K562 (cell line): ENCODE data around the gene TENM4. TPM values are rescaled to one million over a fixed set of nuclear protein-coding genes. Genes with fewer than 3 reads are reported as not detected.

Source experiments
- ATAC-seq: fragments of 200-7000 bp; cut with Tn5 transposase; 3 replicates; pipeline ENCODE4 v1.9.1; 2020; ENCODE audit warnings: moderate library complexity
- BruUV-seq: library from RNA; stranded (reverse); fragments of 400-500 nt; replicated peaks from 2 replicates; lab custom pipeline; 2021; lab: Mats Ljungman, UMichigan
- CTCF ChIA-PET: fragments of 300-600 bp; formaldehyde crosslinking; extraction: SDS; loops from one replicate; lab custom pipeline; 2021; ENCODE audit warnings: low intra/inter-chr PET ratio; lab: Yijun Ruan, JAX
- POLR2A ChIA-PET: fragments of 300-600, 350-650 bp; sonication (Branson Sonifier 250); formaldehyde crosslinking; extraction: SDS; loops from one replicate; lab custom pipeline; 2021; ENCODE audit warnings: antibody characterized with exemption, inconsistent platforms; lab: Yijun Ruan, JAX
- DNase-seq, 4 experiments: peaks; one replicate each; pipeline versions ENCODE4 v3.0.0 to v3.0.0-alpha.2; 2011 to 2018; ENCODE audit warnings: low spot score in 3 of 4, mixed read lengths in 3 of 4; ENCODE audit errors: extremely low read depth in 1 of 4
- FAIRE-seq: peaks from 2 replicates; lab custom pipeline; 2011; peaks lifted over from hg19 to GRCh38; lab: Jason Lieb, UNC
- H2AFZ ChIP-seq: 2 replicates; pipeline ENCODE4 v1.6.0; 2011; ENCODE audit warnings: low read depth, low read length, control low read depth, inconsistent platforms
- H3K27ac ChIP-seq: fragments of 200-600 bp; 3 replicates; pipeline ENCODE4 v1.8.0; 2011; ENCODE audit warnings: low read depth, mild to moderate bottlenecking, control low read depth, inconsistent platforms, low read length, moderate library complexity, mixed read lengths; ENCODE audit errors: extremely low read depth
- H3K27me3 ChIP-seq, 2 experiments: fragments of 300-600 bp in 1 of 2; 2 replicates in 1 of 2; 3 replicates in 1 of 2; pipeline versions ENCODE4 v1.6.0 to v1.8.0; 2011; ENCODE audit warnings: inconsistent platforms in 2 of 2, low read length in 2 of 2, mild to moderate bottlenecking in 1 of 2, mixed read lengths in 1 of 2, moderate library complexity in 1 of 2; ENCODE audit not compliant: control insufficient read depth in 2 of 2, insufficient read depth in 2 of 2
- H3K36me3 ChIP-seq: fragments of 300-600 bp; 3 replicates; pipeline ENCODE4 v1.8.0; 2011; ENCODE audit warnings: mild to moderate bottlenecking, low read length, inconsistent platforms; ENCODE audit not compliant: control insufficient read depth, insufficient read depth
- H3K4me1 ChIP-seq, 2 experiments: fragments of 200-600 bp in 1 of 2; replicated peaks in 1 of 2; 2 replicates in 1 of 2; 3 replicates in 1 of 2; pipeline versions ENCODE4 v1.5.1 to v1.8.0; 2011; ENCODE audit warnings: inconsistent platforms in 2 of 2, low read length in 2 of 2, mild to moderate bottlenecking in 1 of 2, mixed read lengths in 1 of 2, moderate library complexity in 1 of 2; ENCODE audit not compliant: control insufficient read depth in 2 of 2, insufficient read depth in 2 of 2
- H3K4me2 ChIP-seq: 2 replicates; pipeline ENCODE4 v1.6.1; 2011; ENCODE audit warnings: low read length, control low read depth, inconsistent platforms, mixed read lengths; ENCODE audit not compliant: insufficient read depth
- H3K4me3 ChIP-seq: fragments of 200-600 bp; sonication (generic), shearing (Covaris generic); 2 replicates; pipeline ENCODE4 v1.5.1; 2016; ENCODE audit warnings: control low read depth, inconsistent platforms
- H3K79me2 ChIP-seq: fragments of 200-600 bp; 3 replicates; pipeline ENCODE4 v1.8.0; 2011; ENCODE audit warnings: low read length, inconsistent platforms; ENCODE audit not compliant: control insufficient read depth, insufficient read depth
- H3K9ac ChIP-seq, 2 experiments: 2 replicates each; pipeline versions ENCODE4 v1.6.0 to v1.6.1; 2011; ENCODE audit warnings: low read depth in 2 of 2, low read length in 2 of 2, control low read depth in 1 of 2, inconsistent platforms in 1 of 2, mild to moderate bottlenecking in 1 of 2, mixed read lengths in 1 of 2; ENCODE audit not compliant: insufficient read depth in 1 of 2
- H3K9me1 ChIP-seq: one replicate; pipeline ENCODE4 v1.6.0; 2011; ENCODE audit warnings: inconsistent platforms, mild to moderate bottlenecking, low read length, moderate library complexity; ENCODE audit not compliant: control insufficient read depth, insufficient read depth
- H3K9me3 ChIP-seq: replicated peaks from 2 replicates; pipeline ENCODE4 v1.5.1; 2011; ENCODE audit warnings: low read depth, low read length, inconsistent platforms; ENCODE audit not compliant: control insufficient read depth, insufficient read depth
- H4K20me1 ChIP-seq: replicated peaks from 2 replicates; pipeline ENCODE4 v1.6.1; 2011; ENCODE audit warnings: low read length, inconsistent platforms, mixed read lengths; ENCODE audit not compliant: control insufficient read depth, insufficient read depth
- GATAD2A ChIP-seq: fragments of 450-650 bp; IDR thresholded peaks from 2 replicates; pipeline ENCODE4 v1.6.1; 2017
- HCFC1 ChIP-seq: IDR thresholded peaks from 2 replicates; pipeline ENCODE4 v1.6.1; 2012; ENCODE audit warnings: low read depth, low read length, improper control_type of control experiment
- HNRNPH1 ChIP-seq: fragments of 200-400 bp; formaldehyde crosslinking; optimal IDR thresholded peaks from 2 replicates; pipeline ENCODE3; 2017; ENCODE audit warnings: low read depth, mild to moderate bottlenecking, low read length, moderate library complexity
- LARP7 ChIP-seq: fragments of 450-650 bp; IDR thresholded peaks from 2 replicates; pipeline ENCODE4 v1.6.1; 2016
- NFIC ChIP-seq: fragments of 450-650 bp; IDR thresholded peaks from 2 replicates; pipeline ENCODE4 v1.6.1; 2017; ENCODE audit warnings: mild to moderate bottlenecking, inconsistent platforms
- RHOXF2B ChIP-seq: fragments of 250-450 bp; sonication (Bioruptor Pico); conservative IDR thresholded peaks from 2 replicates; pipeline ENCODE4 v1.5.1; 2021
- ZNF143 ChIP-seq: sonication (generic); formaldehyde crosslinking; IDR thresholded peaks from 2 replicates; pipeline ENCODE4 v1.9.0; 2022; ENCODE audit warnings: mild to moderate bottlenecking, missing genetic modification reagents
- ZNF507 ChIP-seq: conservative IDR thresholded peaks from 2 replicates; pipeline ENCODE4 v1.6.1; 2017; ENCODE audit warnings: missing genetic modification characterization, missing compliant biosample characterization
- WGBS: fragments of 100-300 bp; shearing (Covaris generic); methylation state at CpG from one replicate; pipeline ENCODE4 v1.1.6; 2016; ENCODE audit warnings: low coverage, mixed read lengths; ENCODE audit not compliant: insufficient coverage; ENCODE audit errors: missing lambda C conversion rate; 5-methylcytosine and 5-hydroxymethylcytosine counted together
- in situ Hi-C: fragments of 300-500 bp; cut with MboI; formaldehyde crosslinking; loops from 4 replicates; pipeline ENCODE4 v1.15.0; 2018; ENCODE audit warnings: inconsistent platforms, mixed read lengths
- intact Hi-C: fragments of 100-400 bp; cut with micrococcal nuclease; formaldehyde crosslinking; loops from 2 replicates; pipeline ENCODE4 v1.14.2; 2022
- polyA plus RNA-seq, 8 experiments: library from polyadenylated mRNA; depleted of rRNA in 4 of 8; stranded (reverse) in 5 of 8; unstranded in 3 of 8; fragments of >200 nt; fragmentation: Nextera tagmentation in 2 of 8; fragmentation: Illumina TruSeq in 1 of 8; extraction: Ambion mirVana in 2 of 8; extraction: Trizol in 1 of 8; gene quantifications; 2 replicates each; pipeline versions ENCODE4 v1.2.1 to v1.2.3, GENCODE V29; 2011 to 2014; ENCODE audit warnings: inconsistent platforms in 1 of 8, missing spikeins in 1 of 8
- total RNA-seq, 7 experiments: library from RNA; depleted of rRNA in 6 of 7; stranded (reverse); fragments of >200 nt in 6 of 7; fragmentation: Illumina TruSeq in 2 of 7; extraction: Trizol in 2 of 7; gene quantifications; 2 replicates each; pipeline versions ENCODE4 v1.2.1 to v1.2.3, GENCODE V29; 2011 to 2021; ENCODE audit warnings: low replicate concordance in 1 of 7
- TF ChIP-seq, protein P1 (sequence below): fragments of 200-800 bp; sonication (Bioruptor generic); IDR thresholded peaks from 2 replicates; pipeline ENCODE4 v1.6.1; 2016; ENCODE audit warnings: missing genetic modification characterization, missing compliant biosample characterization

The TENM4 gene
- total and polyA plus RNA-seq, 9 of the 15 experiments (the other 6 are each of a cell fraction or from before 2014, with no cell fraction given), result 0.16 TPM; not detected in 8

DNA sequence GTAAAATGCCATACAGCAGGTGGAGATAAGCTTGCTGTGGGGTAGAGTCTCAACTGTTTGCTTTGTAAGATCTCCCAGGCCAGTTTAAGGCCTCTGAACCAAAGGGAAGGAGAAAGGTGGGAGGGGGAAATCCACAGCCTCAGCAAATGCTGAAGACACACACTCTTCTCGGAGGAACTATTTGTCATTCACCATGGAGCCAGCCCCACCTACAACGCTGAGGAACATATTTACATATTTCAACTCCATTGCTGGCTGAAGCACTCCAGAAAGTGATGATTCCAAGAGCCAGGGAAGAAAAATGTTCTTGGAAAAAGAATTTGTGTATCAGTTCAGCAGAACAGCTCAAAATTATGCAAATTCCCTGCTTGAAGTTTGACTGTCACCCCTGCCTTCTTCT, 6.5 kb downstream of the TENM4 start:
- Histone ChIP-seq H3K9me3 (no peaks in the 10 kb centered on the region), H3K9ac (no peak overlapping the region), H3K27me3 (peaks cover 0 to 27% of the 10 kb centered on the region in 2 experiments; a peak in 3 of 5 replicates), H3K9me1 (no peaks in the 10 kb centered on the region), H4K20me1 (no peaks in the 10 kb centered on the region), H3K4me1 (no peaks in the 10 kb centered on the region), H3K4me2 (no peak overlapping the region), H2AFZ (no peak overlapping the region), H3K79me2 (no peaks in the 10 kb centered on the region), H3K4me3 (no peak overlapping the region), H3K36me3 (no peaks in the 10 kb centered on the region), H3K27ac (no peak overlapping the region)
- intact Hi-C loops, result no loop called here
- ATAC-seq (no peak), FAIRE-seq (no peak), DNase-seq (no peak)
- BruUV-seq, result no TSS peak
- 0% methylated on average over 2 of the region's 2 CpGs for WGBS
- in situ Hi-C loops, result no loop called here
- ChIA-PET CTCF (no interaction called here), POLR2A (no interaction called here)
- TF ChIP-seq RHOXF2B (CRISPR knock-in tag), result no peak
- no peak for TF ChIP-seq ZNF143 (CRISPR knock-in tag)
- TF ChIP-seq HCFC1, result no peak
- TF ChIP-seq LARP7, result no peak
- no peak for TF ChIP-seq HNRNPH1
- TF ChIP-seq NFIC, result no peak
- no peak for TF ChIP-seq ZNF507
- no peak for TF ChIP-seq GATAD2A
- TF ChIP-seq, protein P1, sequence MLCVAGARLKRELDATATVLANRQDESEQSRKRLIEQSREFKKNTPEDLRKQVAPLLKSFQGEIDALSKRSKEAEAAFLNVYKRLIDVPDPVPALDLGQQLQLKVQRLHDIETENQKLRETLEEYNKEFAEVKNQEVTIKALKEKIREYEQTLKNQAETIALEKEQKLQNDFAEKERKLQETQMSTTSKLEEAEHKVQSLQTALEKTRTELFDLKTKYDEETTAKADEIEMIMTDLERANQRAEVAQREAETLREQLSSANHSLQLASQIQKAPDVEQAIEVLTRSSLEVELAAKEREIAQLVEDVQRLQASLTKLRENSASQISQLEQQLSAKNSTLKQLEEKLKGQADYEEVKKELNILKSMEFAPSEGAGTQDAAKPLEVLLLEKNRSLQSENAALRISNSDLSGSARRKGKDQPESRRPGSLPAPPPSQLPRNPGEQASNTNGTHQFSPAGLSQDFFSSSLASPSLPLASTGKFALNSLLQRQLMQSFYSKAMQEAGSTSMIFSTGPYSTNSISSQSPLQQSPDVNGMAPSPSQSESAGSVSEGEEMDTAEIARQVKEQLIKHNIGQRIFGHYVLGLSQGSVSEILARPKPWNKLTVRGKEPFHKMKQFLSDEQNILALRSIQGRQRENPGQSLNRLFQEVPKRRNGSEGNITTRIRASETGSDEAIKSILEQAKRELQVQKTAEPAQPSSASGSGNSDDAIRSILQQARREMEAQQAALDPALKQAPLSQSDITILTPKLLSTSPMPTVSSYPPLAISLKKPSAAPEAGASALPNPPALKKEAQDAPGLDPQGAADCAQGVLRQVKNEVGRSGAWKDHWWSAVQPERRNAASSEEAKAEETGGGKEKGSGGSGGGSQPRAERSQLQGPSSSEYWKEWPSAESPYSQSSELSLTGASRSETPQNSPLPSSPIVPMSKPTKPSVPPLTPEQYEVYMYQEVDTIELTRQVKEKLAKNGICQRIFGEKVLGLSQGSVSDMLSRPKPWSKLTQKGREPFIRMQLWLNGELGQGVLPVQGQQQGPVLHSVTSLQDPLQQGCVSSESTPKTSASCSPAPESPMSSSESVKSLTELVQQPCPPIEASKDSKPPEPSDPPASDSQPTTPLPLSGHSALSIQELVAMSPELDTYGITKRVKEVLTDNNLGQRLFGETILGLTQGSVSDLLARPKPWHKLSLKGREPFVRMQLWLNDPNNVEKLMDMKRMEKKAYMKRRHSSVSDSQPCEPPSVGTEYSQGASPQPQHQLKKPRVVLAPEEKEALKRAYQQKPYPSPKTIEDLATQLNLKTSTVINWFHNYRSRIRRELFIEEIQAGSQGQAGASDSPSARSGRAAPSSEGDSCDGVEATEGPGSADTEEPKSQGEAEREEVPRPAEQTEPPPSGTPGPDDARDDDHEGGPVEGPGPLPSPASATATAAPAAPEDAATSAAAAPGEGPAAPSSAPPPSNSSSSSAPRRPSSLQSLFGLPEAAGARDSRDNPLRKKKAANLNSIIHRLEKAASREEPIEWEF, result no peak
